PC-9 (cell line): Measurements from ENCODE around the gene SPAG5.

Experiments used
- CTCF ChIP-seq: fragments of 200-600 bp; sonication (generic); conservative IDR thresholded peaks from 2 replicates; pipeline ENCODE4 v1.6.1; 2017; ENCODE audit warnings: mixed run types, antibody characterized with exemption, mild to moderate bottlenecking, moderate library complexity
- EZH2 ChIP-seq: fragments of 200-600 bp; sonication (generic); IDR thresholded peaks from 2 replicates; pipeline ENCODE4 v1.8.0; 2017; ENCODE audit warnings: antibody characterized with exemption, low read depth

DNA sequence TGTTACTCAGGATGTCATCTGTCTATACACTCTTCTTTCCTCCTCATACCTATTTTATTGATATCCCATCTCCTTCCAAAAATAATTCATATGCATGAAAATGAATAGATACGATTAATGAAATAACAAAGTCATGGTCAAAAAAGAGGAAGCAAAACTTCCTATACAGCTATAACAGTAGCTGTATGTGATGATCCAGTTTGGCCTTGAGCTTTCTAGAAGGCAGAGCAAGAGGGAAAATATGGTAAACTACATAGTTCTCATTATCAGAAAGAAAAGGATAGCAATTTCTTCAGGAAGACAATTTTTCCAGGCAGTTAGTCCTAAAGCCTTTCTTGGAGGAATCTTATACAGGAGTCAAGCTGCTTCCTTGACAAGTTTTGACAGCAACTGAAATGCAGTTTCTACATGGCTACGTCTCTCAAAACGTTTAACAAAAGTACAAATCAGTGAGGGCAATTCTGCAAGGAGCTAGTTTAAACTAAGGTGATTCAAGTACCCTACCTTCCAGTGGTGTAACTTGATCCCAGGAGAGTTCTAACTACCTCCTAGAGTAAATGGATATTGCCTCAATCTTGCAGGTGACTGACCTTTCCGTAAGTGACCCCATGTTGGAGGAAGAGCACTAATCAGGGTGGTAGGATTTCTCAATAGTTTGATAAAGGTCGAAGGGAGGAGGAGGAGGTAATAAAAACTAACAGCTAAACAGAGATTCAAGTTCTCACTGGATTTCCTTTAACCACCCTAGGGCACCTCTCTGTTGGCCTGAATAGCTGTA is 1.0 kb downstream of the SPAG5 start:
- TF ChIP-seq EZH2 = no peak
- no peak for TF ChIP-seq CTCF
